GM19395 (cell line): Measurements from ENCODE around the gene CBY3.
"Not testable (repeated sequence)": the region's sequence is repeated elsewhere in the genome, so short reads cannot be mapped to it uniquely, and the experiment has no call there.

Experiments
- ATAC-seq: cut with Tn5 transposase; IDR thresholded peaks from one replicate; pipeline ENCODE4 v1.9.1; 2021; ENCODE audit warnings: mild to moderate bottlenecking, moderate library complexity; ENCODE audit not compliant: unreplicated experiment

Gene CBY3

GRCh38 chr5:179680780-179681401 lies at the start of gene CBY3:
Gene CBY3 (minus strand): TSS chr5:179681034. CDS start chr5:179680918, 116 bp downstream.
- no peak for ATAC-seq

GRCh38 chr5:179730356-179730755 lies 49.5 kb upstream of the CBY3 start:
- no peak for ATAC-seq

GRCh38 chr5:179729727-179730126 lies 48.9 kb upstream of the CBY3 start:
- ATAC-seq, result no peak

- no peak for ATAC-seq
Measured at GRCh38 chr5:179729303-179729702, 48.5 kb upstream of the CBY3 start.

GRCh38 chr5:179727106-179727505 lies 46.3 kb upstream of the CBY3 start:
- no peak for ATAC-seq

DNA sequence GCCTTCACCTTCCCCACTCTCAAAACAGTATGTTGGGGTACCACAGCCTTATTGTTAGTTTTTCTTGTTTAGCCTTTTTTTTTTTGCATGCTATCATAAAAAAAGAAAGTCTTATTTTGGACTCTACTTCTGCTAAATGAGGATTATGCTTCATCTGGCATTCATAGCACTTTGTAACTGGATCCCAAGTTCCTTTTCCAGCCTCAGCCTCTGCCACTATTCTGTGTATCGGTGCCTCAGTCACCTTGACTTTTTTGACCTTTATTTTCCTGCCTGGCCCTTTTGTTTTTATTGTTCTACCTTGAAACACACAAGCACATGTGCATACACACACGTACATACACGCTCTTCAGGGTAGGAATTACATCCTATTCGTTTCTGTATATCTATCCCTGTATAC lies 43.3 kb upstream of the CBY3 start:
- ATAC-seq, result no peak

DNA sequence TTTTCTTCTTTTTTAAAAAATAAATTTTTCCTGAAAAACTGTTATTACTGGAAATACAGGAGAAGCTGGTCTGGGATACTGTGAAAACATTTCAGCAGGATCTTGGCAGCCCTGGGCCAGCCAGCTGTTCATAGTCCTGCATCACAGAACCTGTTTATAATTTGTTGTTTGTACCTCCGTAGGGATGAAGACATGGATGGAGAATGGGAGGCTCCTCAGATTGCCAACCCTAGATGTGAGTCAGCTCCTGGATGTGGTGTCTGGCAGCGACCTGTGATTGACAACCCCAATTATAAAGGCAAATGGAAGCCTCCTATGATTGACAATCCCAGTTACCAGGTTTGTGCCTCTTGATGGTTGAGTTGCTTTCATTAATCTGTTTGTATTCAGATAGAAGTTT lies 39.4 kb upstream of the CBY3 start:
- ATAC-seq, result no peak

DNA sequence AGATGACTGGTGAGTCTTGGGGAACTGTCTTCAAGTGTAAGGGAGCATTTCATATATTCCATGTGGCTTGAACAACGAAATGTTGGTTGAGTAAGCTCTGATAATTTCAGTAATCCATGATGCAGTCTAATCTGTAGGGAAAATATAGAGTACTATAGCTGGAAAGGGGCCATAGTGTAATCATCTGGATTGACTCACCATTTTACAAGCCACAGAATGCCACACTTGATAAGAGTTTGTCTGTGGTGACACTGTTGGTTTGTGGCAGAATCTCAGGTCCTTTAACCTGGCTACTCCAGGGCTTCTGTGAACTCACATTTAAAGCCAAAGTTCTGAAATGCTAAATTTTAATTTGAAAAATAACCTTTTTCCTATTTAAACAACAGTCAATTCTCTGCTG lies 35.5 kb upstream of the CBY3 start:
- no peak for ATAC-seq

GRCh38 chr5:179700401-179700918 lies 19.6 kb upstream of the CBY3 start:
- ATAC-seq, result no peak

DNA sequence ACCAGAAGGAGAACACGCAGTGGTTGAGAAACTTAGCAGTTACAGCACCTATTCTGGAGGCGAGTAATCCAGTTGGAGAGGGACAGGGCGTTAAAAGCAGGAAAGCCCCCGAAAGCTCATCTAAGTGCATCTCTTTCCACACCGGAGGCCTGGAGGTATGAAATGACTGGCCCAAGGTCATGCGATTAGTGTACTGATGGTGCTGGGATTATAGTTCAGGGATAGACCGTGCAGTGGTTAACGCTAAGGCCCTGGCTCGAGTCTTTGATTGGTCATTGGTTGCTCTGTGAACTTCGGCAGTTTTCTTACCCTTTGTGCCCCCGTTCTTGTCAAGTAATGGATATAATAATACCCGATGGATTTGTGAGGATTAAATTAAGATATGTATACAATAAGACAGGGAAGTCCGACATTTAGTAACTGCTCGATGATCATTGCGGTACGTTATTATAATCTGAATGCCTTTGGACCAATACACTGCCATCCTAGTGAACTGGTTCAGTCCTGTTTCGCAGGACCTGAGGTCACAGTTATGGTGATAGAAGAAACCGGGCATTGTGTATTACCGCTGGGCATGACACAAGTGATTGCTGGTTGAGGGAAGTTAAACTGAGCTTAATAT lies 18.9 kb upstream of the CBY3 start:
- no peak for ATAC-seq

GRCh38 chr5:179698935-179699615 lies 18.2 kb upstream of the CBY3 start, which contains the start of gene CANX:
Gene CANX (plus strand): TSS chr5:179698967. CDS start chr5:179705682, 6,715 bp downstream.
- no peak for ATAC-seq

DNA sequence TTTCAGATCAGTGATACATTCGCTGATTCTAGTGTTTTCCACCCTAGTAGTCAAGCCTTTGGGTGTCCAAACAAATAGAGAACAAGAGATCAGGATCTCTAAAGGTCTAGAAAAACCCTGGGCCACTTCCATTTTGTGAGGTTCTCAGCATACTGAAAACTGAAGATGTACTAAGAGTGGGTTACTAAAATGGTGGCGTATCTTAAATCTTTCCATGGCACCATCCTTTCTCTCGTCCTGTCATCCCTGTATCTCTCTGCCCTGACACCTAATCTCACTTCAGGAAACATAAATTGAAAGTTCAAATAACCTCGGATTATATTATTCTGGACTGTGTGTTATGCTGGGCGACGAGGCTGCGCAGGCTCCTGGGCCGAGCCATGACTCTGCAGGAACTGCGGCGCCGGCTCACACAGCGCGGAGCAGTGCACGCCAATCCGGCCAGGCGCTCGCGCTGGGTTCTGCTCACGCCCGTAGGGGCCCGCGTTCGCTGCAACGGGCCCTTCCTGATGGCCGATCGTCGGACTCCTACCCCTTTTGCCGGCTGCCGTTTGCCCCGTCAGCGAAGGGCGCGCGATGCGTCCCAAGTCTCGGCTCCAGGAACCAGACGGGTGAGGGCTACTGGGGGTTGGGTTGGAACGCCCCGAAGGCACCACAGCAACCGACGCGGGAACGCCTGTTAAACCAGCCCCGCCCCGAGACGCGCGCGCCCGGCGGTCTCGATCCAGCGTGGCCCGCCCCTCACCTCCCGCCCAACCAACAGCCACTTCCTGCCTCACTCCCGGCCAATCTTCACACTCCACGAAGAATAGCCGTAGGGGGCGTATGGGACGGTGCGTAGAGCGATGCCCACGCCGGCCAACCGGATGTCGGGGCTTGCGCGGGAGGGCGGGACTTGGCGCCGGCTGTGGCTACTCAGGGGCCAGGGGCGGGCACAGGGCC lies 17.4 kb upstream of the CBY3 start:
- peak; percentile 85 for ATAC-seq

GRCh38 chr5:179697543-179697942 lies 16.7 kb upstream of the CBY3 start:
- ATAC-seq, result not testable (repeated sequence)

GRCh38 chr5:179697108-179697507 lies 16.3 kb upstream of the CBY3 start:
- ATAC-seq, result no peak

GRCh38 chr5:179696603-179697002 lies 15.8 kb upstream of the CBY3 start:
- no peak for ATAC-seq

DNA sequence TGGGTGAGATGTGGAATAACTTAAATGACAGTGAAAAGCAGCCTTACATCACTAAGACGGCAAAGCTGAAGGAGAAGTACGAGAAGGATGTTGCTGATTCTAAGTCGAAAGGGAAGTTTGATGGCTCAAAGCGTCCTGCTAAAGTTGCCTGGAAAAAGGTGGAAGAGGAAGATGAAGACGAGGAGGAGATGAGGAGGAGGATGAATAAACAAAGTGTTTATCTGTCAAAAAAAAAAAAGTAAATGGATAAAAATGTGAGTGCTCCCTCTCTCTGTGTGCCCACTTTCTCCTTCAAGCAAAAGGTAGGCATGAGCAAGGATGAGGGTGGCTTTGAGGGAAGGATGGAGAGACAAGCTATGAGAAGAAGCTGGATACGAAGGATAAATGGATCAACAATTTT lies 13.7 kb upstream of the CBY3 start:
- ATAC-seq, result no peak

DNA sequence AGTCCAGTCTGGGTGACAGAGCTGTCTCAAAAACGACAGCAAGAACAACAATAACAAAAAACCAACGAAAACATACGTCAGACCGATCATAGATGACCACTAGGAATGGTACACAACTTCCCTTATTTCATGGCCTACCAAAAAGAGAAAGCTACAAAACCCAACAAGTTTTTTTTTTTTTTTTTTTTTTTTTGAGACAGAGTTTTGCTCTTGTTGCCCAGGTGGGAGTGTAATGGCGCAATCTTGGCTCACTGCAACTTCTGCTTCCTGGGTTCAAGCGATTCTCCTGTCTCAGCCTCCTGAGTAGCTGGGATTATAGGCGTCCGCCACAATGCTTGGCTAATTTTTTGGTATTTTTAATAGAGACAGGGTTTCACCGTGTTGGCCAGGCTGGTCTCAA lies 8.4 kb upstream of the CBY3 start:
- not testable (repeated sequence) for ATAC-seq

- ATAC-seq, result no peak
Measured at GRCh38 chr5:179680014-179680779, 637 bp downstream of the CBY3 start.

DNA sequence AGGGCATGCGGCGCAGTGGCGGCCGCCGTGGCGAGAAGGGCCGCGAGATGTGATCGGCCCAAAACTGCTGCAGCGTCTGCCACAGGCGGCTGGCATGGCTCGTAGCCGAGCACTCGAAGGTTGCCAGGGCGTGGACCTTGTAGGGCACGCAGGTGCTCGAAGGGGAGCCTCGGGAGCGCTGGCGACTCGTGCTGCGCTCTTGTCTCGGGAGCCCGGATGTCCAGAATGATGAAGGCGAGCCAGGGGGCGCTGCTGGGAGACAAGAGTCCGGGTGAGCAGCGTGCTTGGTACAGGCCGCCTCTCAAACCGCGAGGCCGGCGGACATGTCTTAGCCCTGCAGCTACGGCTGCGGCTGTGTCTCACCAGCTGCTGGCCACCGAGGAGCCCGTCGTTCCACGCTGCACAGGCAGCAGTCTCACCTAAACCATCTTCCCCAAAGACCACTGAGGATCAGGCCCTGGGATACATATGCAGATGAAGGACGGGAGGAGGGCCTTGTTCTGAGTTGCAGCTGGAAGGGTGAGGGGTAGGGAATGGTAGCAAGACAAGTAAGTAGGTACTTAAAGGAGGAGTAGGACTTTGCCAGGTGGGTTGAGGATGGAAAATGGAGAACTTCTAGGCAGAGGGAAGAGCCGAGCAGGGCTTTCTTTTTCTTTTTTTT lies 1.7 kb downstream of the CBY3 start:
- peak; percentile 19 for ATAC-seq
